H1 (cell line): ENCODE measurements around the gene OR2J2. TPM values are rescaled to one million over a fixed set of nuclear protein-coding genes. Genes with fewer than 3 reads are reported as not detected.

ENCODE experiments used
- CTCF ChIA-PET: fragments of 300-600 bp; sonication (Branson Sonifier 250); formaldehyde crosslinking; loops from one replicate; lab custom pipeline; 2021; ENCODE audit not compliant: partially characterized antibody; lab: Charles Lee
- POLR2A ChIA-PET: fragments of 300-600 bp; sonication (Branson Sonifier 250); formaldehyde crosslinking; loops from one replicate; lab custom pipeline; 2021; ENCODE audit warnings: inconsistent platforms; ENCODE audit not compliant: partially characterized antibody; lab: Charles Lee
- DNase-seq, 2 experiments: peaks; one replicate each; pipeline versions ENCODE4 v3.0.0 to v3.0.0-alpha.2; 2010 to 2022; ENCODE audit warnings: low spot score in 2 of 2, low read depth in 1 of 2, mixed read lengths in 1 of 2
- FAIRE-seq: peaks from 2 replicates; lab custom pipeline; 2011; peaks lifted over from hg19 to GRCh38; lab: Jason Lieb, UNC
- H2AFZ ChIP-seq: 2 replicates; pipeline ENCODE4 v1.8.1; 2012; ENCODE audit warnings: low read length, inconsistent platforms
- H2AK5ac ChIP-seq: 2 replicates; pipeline ENCODE4 v1.6.1; 2013; ENCODE audit warnings: low read depth, low read length
- H2BK120ac ChIP-seq: replicated peaks from 2 replicates; pipeline ENCODE3; 2013; ENCODE audit warnings: low read depth, low read length, inconsistent platforms
- H2BK12ac ChIP-seq: 2 replicates; pipeline ENCODE4 v1.6.1; 2013; ENCODE audit warnings: low read depth, low read length
- H2BK15ac ChIP-seq: 2 replicates; pipeline ENCODE4 v1.6.1; 2013; ENCODE audit warnings: low read length
- H2BK20ac ChIP-seq: 2 replicates; pipeline ENCODE4 v1.6.1; 2013; ENCODE audit warnings: low read length
- H2BK5ac ChIP-seq: 2 replicates; pipeline ENCODE4 v1.6.1; 2013; ENCODE audit warnings: low read depth, low read length
- H3K14ac ChIP-seq: 2 replicates; pipeline ENCODE4 v1.6.1; 2013; ENCODE audit warnings: inconsistent platforms; ENCODE audit not compliant: insufficient read length
- H3K18ac ChIP-seq: 2 replicates; pipeline ENCODE4 v1.6.1; 2013; ENCODE audit warnings: low read length; ENCODE audit errors: extremely low read depth
- H3K23ac ChIP-seq: 2 replicates; pipeline ENCODE4 v1.6.1; 2013; ENCODE audit warnings: inconsistent platforms; ENCODE audit not compliant: insufficient read length
- H3K23me2 ChIP-seq: 2 replicates; pipeline ENCODE4 v1.6.1; 2013; ENCODE audit warnings: low read depth, low read length
- H3K27ac ChIP-seq: 2 replicates; pipeline ENCODE4 v1.6.1; 2011; ENCODE audit warnings: low read depth, low read length, inconsistent platforms
- H3K27me3 ChIP-seq, 4 experiments: replicated peaks in 1 of 4; 1 replicate in 1 of 4; 2 replicates in 3 of 4; pipeline versions ENCODE4 v1.6.1 to v1.8.1; 2011 to 2013; ENCODE audit warnings: low read length in 3 of 4, mild to moderate bottlenecking in 3 of 4, inconsistent platforms in 2 of 4, mixed read lengths in 2 of 4, moderate library complexity in 1 of 4; ENCODE audit not compliant: control insufficient read depth in 3 of 4, insufficient read depth in 3 of 4; ENCODE audit errors: extremely low read depth in 1 of 4
- H3K36me3 ChIP-seq, 4 experiments: 2 replicates each; pipeline versions ENCODE4 v1.6.1 to v1.8.1; 2011 to 2013; ENCODE audit warnings: mild to moderate bottlenecking in 4 of 4, low read length in 3 of 4, moderate library complexity in 2 of 4, control low read depth in 1 of 4, inconsistent platforms in 1 of 4; ENCODE audit not compliant: insufficient read depth in 4 of 4, control insufficient read depth in 2 of 4
- H3K4ac ChIP-seq: replicated peaks from 2 replicates; pipeline ENCODE3; 2013; ENCODE audit warnings: low read length, low read depth, mixed read lengths, inconsistent platforms; ENCODE audit not compliant: insufficient read length
- H3K4me1 ChIP-seq, 4 experiments: replicated peaks in 1 of 4; 1 replicate in 1 of 4; 2 replicates in 3 of 4; pipeline versions ENCODE4 v1.6.1 to v1.8.1; 2011 to 2013; ENCODE audit warnings: low read length in 3 of 4, inconsistent platforms in 2 of 4, mixed read lengths in 1 of 4; ENCODE audit not compliant: insufficient read depth in 4 of 4, control insufficient read depth in 3 of 4
- H3K4me2 ChIP-seq, 2 experiments: 2 replicates each; pipeline versions ENCODE4 v1.6.1 to v1.8.1; 2011 to 2013; ENCODE audit warnings: low read depth in 2 of 2, low read length in 2 of 2, control low read depth in 1 of 2, inconsistent platforms in 1 of 2, mild to moderate bottlenecking in 1 of 2; ENCODE audit not compliant: insufficient read depth in 1 of 2
- H3K4me3 ChIP-seq, 4 experiments: fragments of 200-600, 300-600 bp in 1 of 4; sonication (generic), shearing (Covaris generic), sonication (Bioruptor Twin) in 1 of 4; 2 replicates each; pipeline versions ENCODE4 v1.5.1 to v1.8.1; 2011 to 2016; ENCODE audit warnings: low read length in 4 of 4, low read depth in 3 of 4, control low read depth in 2 of 4, inconsistent platforms in 2 of 4, mild to moderate bottlenecking in 2 of 4, mixed read lengths in 1 of 4, moderate library complexity in 1 of 4; ENCODE audit not compliant: insufficient read depth in 2 of 4; ENCODE audit errors: extremely low read depth in 1 of 4
- H3K56ac ChIP-seq: replicated peaks from 2 replicates; pipeline ENCODE3; 2013; ENCODE audit warnings: low read depth, mild to moderate bottlenecking, mixed read lengths, low read length, inconsistent platforms; ENCODE audit not compliant: insufficient read length
- H3K79me1 ChIP-seq: 2 replicates; pipeline ENCODE4 v1.6.1; 2013; ENCODE audit warnings: low read depth, low read length, control low read depth
- H3K79me2 ChIP-seq, 2 experiments: 2 replicates each; pipeline versions ENCODE4 v1.6.1 to v1.8.1; 2012 to 2013; ENCODE audit warnings: low read length in 2 of 2, mild to moderate bottlenecking in 2 of 2, inconsistent platforms in 1 of 2; ENCODE audit not compliant: insufficient read depth in 2 of 2, control insufficient read depth in 1 of 2
- H3K9ac ChIP-seq, 4 experiments: replicated peaks in 1 of 4; 1 replicate in 1 of 4; 2 replicates in 3 of 4; pipeline versions ENCODE4 v1.6.1 to v1.8.1; 2011 to 2013; ENCODE audit warnings: low read depth in 3 of 4, low read length in 3 of 4, control low read depth in 2 of 4, mild to moderate bottlenecking in 2 of 4, moderate library complexity in 2 of 4, inconsistent platforms in 1 of 4; ENCODE audit errors: extremely low read depth in 1 of 4
- H3K9me3 ChIP-seq, 2 experiments: 2 replicates each; pipeline versions ENCODE4 v1.6.1 to v1.8.1; 2012 to 2013; ENCODE audit warnings: mild to moderate bottlenecking in 2 of 2, moderate library complexity in 2 of 2, control low read depth in 1 of 2, inconsistent platforms in 1 of 2, low read depth in 1 of 2, low read length in 1 of 2, mixed read lengths in 1 of 2; ENCODE audit not compliant: insufficient read depth in 2 of 2
- H4K20me1 ChIP-seq, 2 experiments: replicated peaks in 1 of 2; 2 replicates each; pipeline versions ENCODE3 to v1.8.1; 2011 to 2013; ENCODE audit warnings: inconsistent platforms in 2 of 2, low read length in 2 of 2, mild to moderate bottlenecking in 1 of 2; ENCODE audit not compliant: insufficient read depth in 2 of 2, control insufficient read depth in 1 of 2
- H4K5ac ChIP-seq: 2 replicates; pipeline ENCODE4 v1.6.1; 2013; ENCODE audit warnings: low read length, low read depth, mixed read lengths, inconsistent platforms; ENCODE audit not compliant: insufficient read length
- H4K8ac ChIP-seq: 2 replicates; pipeline ENCODE4 v1.8.0; 2013; ENCODE audit warnings: mild to moderate bottlenecking, moderate library complexity, low read length, inconsistent platforms; ENCODE audit not compliant: insufficient read depth; ENCODE audit errors: extremely low read depth
- H4K91ac ChIP-seq: replicated peaks from 2 replicates; pipeline ENCODE3; 2013; ENCODE audit warnings: low read length, mixed read lengths, inconsistent platforms; ENCODE audit not compliant: insufficient read length
- ATF3 ChIP-seq: IDR thresholded peaks from 2 replicates; pipeline ENCODE4 v1.6.1; 2011; ENCODE audit warnings: low read depth, mild to moderate bottlenecking, low read length; ENCODE audit not compliant: insufficient read depth
- BACH1 ChIP-seq: IDR thresholded peaks from 2 replicates; pipeline ENCODE4 v1.6.1; 2012; ENCODE audit warnings: low read length, improper control_type of control experiment
- CEBPB ChIP-seq: IDR thresholded peaks from 2 replicates; pipeline ENCODE4 v1.6.1; 2012; ENCODE audit warnings: low read depth, low read length
- CHD1 ChIP-seq: IDR thresholded peaks from 2 replicates; pipeline ENCODE4 v1.6.1; 2012; ENCODE audit warnings: low read depth, low read length, improper control_type of control experiment
- CREB1 ChIP-seq: IDR thresholded peaks from 2 replicates; pipeline ENCODE4 v1.6.1; 2012; ENCODE audit warnings: inconsistent platforms
- EGR1 ChIP-seq: IDR thresholded peaks from 2 replicates; pipeline ENCODE4 v1.6.1; 2011; ENCODE audit warnings: low read depth, low read length, borderline replicate concordance
- EP300 ChIP-seq, 2 experiments: IDR thresholded peaks; 1 replicate in 1 of 2; 2 replicates in 1 of 2; pipeline ENCODE4 v1.6.1; 2011 to 2012; ENCODE audit warnings: low read depth in 2 of 2, low read length in 2 of 2, mild to moderate bottlenecking in 2 of 2, borderline replicate concordance in 1 of 2, inconsistent platforms in 1 of 2, moderate library complexity in 1 of 2
- JUN ChIP-seq: IDR thresholded peaks from 2 replicates; pipeline ENCODE4 v1.6.1; 2011; ENCODE audit warnings: low read depth, mild to moderate bottlenecking, improper control_type of control experiment, low read length
- KDM4A ChIP-seq: IDR thresholded peaks from one replicate; pipeline ENCODE4 v1.7.1; 2012; ENCODE audit warnings: low read depth, mild to moderate bottlenecking, moderate library complexity, low read length, inconsistent platforms; ENCODE audit not compliant: severe bottlenecking
- MAFK ChIP-seq: IDR thresholded peaks from 2 replicates; pipeline ENCODE4 v1.6.1; 2012; ENCODE audit warnings: low read depth, mild to moderate bottlenecking, improper control_type of control experiment, low read length
- PHF8 ChIP-seq: fragments of 200-600 bp; sonication (generic); conservative IDR thresholded peaks from 2 replicates; pipeline ENCODE4 v1.7.1; 2012; ENCODE audit warnings: low read depth, mild to moderate bottlenecking, inconsistent platforms, low read length, moderate library complexity
- RFX5 ChIP-seq: IDR thresholded peaks from 2 replicates; pipeline ENCODE4 v1.6.1; 2011; ENCODE audit warnings: low read depth, low read length, improper control_type of control experiment, borderline replicate concordance
- SIX5 ChIP-seq: IDR thresholded peaks from 2 replicates; pipeline ENCODE4 v1.6.1; 2011; ENCODE audit warnings: mild to moderate bottlenecking, low read depth, low read length
- SP2 ChIP-seq: IDR thresholded peaks from 2 replicates; pipeline ENCODE4 v1.6.1; 2012; ENCODE audit warnings: mild to moderate bottlenecking, low read length, inconsistent platforms
- SUZ12 ChIP-seq: fragments of 200-600 bp; sonication (generic); IDR thresholded peaks from 2 replicates; pipeline ENCODE4 v1.6.1; 2012; ENCODE audit warnings: mild to moderate bottlenecking, inconsistent platforms, low read length, moderate library complexity, mixed read lengths
- WGBS, 2 experiments: shearing (Covaris generic) in 1 of 2; methylation state at CpG; one replicate each; pipeline versions ENCODE4 v1.1.6 to v1.1.7; 2013 to 2015; ENCODE audit warnings: low lambda C conversion rate in 2 of 2, mixed read lengths in 2 of 2, inconsistent platforms in 1 of 2, low coverage in 1 of 2, missing lambda C conversion rate in 1 of 2; ENCODE audit not compliant: insufficient replicate concordance in 2 of 2, insufficient coverage in 1 of 2, insufficient read length in 1 of 2; ENCODE audit errors: extremely low coverage in 1 of 2, missing lambda C conversion rate in 1 of 2; 5-methylcytosine and 5-hydroxymethylcytosine counted together
- polyA plus RNA-seq, 7 experiments: library from polyadenylated mRNA; depleted of rRNA in 3 of 7; stranded (reverse) in 5 of 7; unstranded in 2 of 7; fragments of >200 nt in 5 of 7; fragments of 200-250 nt in 2 of 7; gene quantifications; 1 replicate in 5 of 7; 2 replicates in 1 of 7; 4 replicates in 1 of 7; pipeline versions ENCODE4 v1.2.1 to v1.2.3, GENCODE V29; 2011 to 2013; ENCODE audit warnings: missing spikeins in 2 of 7, mixed read lengths in 2 of 7
- total RNA-seq: library from RNA; stranded (reverse); fragmentation: NEBNext Ultra II Directional; extraction: Animal tissue kit (Norgen Biotek cat#: 25700); gene quantifications from 2 replicates; pipeline ENCODE4 v1.2.1, GENCODE V29; 2021

The OR2J2 gene
- total and polyA plus RNA-seq, 2 of the 8 experiments (the other 6 are each of a cell fraction or from before 2014, with no cell fraction given): not detected

DNA sequence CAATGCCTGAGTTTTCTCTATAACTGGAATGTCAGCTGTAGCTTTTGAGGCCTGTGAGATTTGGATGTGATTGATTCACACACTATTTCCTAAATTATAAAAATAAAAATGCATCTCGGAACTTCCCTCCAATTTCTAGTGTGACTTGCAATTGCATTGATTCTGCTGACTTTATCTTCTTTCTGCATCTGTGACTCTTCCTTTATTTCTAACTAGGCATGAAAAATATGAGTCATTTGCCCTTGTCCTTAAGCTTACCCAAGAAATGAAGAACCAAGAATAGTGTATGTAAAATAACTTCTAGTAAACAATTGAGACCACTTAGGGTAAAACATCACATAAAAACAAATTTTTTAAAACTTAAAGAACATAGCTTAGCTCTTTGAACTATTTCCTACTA lies 12.9 kb downstream of the OR2J2 start:
- H3K4me2 ChIP-seq: no peak overlapping the region
- H2AFZ ChIP-seq: no peak overlapping the region
- DNase-seq (no peak), FAIRE-seq (no peak)
- H3K4ac ChIP-seq: no peak overlapping the region
- no peaks in the 10 kb centered on the region for H3K27me3 ChIP-seq
- no peak overlapping the region for H3K18ac ChIP-seq
- no peak overlapping the region for H3K4me3 ChIP-seq
- CTCF ChIA-PET: interaction anchor here (0.7 to 2.7 kb wide), 3 partner anchors 11 to 76 kb away, joined by 3 to 10 read pairs (median 3); partner anchors contain the start of gene OR2J3
- no peaks in the 10 kb centered on the region for H4K20me1 ChIP-seq
- no peak overlapping the region for H3K14ac ChIP-seq
- WGBS, 2 experiments: 88% methylated on average over 1 of the region's 1 CpG; no CpG with 5 or more reads in 1 of the 2 experiments
- H4K5ac ChIP-seq: no peak overlapping the region
- no peaks in the 10 kb centered on the region for H3K36me3 ChIP-seq
- no peak overlapping the region for H2AK5ac ChIP-seq
- H2BK5ac ChIP-seq: no peak overlapping the region
- no peak overlapping the region for H3K56ac ChIP-seq
- H4K91ac ChIP-seq: no peak overlapping the region
- peaks cover 0 to 3% of the 10 kb centered on the region in 2 experiments; a peak in 1 of 4 replicates for H3K9me3 ChIP-seq
- no peak overlapping the region for H2BK120ac ChIP-seq
- no peaks in the 10 kb centered on the region for H3K79me1 ChIP-seq
- no peaks in the 10 kb centered on the region for H3K4me1 ChIP-seq
- H2BK12ac ChIP-seq: no peak overlapping the region
- H3K9ac ChIP-seq: no peak overlapping the region
- no peak overlapping the region for H4K8ac ChIP-seq
- no peaks in the 10 kb centered on the region for H3K79me2 ChIP-seq
- no peak overlapping the region for H2BK20ac ChIP-seq
- no peak overlapping the region for H2BK15ac ChIP-seq
- no peak overlapping the region for H3K27ac ChIP-seq
- POLR2A ChIA-PET: no interaction called here
- no peaks in the 10 kb centered on the region for H3K23me2 ChIP-seq
- H3K23ac ChIP-seq: no peak overlapping the region
- TF ChIP-seq MAFK: no peak
- no peak for TF ChIP-seq ATF3
- TF ChIP-seq EGR1: no peak
- TF ChIP-seq SP2: no peak
- TF ChIP-seq KDM4A: no peak
- no peak for TF ChIP-seq CHD1
- TF ChIP-seq CEBPB: no peak
- TF ChIP-seq RFX5: no peak
- TF ChIP-seq SUZ12: no peak
- TF ChIP-seq SIX5: no peak
- no peak for TF ChIP-seq PHF8
- TF ChIP-seq JUN: no peak
- TF ChIP-seq EP300 (IDR thresholded peaks at IDR 0.05; ENCODE audit: borderline replicate concordance in 1 of 2, low read depth in 2 of 2, low read length in 2 of 2): no peak
- TF ChIP-seq BACH1: no peak
- TF ChIP-seq CREB1: no peak
